ENCODE data around the gene PLD4.

PLD4 gene

DNA sequence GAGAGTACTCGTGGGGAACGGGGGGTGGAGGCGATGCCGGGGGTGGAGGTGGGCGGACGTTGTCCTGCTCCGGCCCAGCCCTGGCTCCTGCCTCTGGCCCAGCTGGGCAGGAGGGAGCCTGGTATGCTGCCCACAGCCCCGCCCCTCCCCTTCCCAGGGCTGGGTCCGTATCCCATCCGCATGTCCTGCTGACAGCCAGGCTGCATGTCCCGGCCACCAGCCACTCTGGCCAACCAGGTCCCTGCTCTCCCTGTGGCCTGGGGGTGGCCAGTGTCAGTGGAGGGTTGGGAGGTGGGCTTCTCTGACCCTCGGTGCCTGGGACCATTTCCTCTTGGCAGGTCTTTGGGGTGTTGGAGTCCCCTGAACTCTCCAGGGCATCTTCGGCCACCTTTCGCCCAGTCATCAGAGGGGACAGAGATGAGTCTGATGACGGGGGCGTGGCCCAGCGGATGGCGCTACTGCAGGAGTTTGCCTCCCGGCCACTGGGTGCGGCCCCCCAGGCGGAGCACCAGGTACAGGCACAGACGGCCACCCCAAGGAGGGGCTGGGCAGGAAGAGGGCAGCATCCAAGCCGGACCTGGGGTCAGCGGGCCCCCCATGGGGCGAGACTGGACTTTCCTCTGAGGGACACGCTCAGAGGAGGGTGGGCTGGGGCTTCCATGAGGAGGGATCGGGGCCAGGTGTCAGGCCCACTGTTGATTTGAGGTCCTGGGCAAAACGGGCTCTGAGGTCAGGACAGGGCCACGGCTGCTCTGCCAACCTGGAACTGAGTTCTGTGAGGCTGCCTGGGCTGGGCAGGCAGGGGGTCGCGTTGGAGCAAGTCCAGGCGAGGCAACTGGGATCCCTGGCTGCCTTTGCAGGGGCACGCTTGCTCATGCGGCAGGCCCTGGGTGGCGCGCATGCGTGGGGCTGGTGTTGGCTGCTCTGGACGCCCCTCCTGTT lies 39.4 kb upstream of the PLD4 start:
- peaks cover 10% of the 10 kb centered on the region for H3K4me1 Mint-ChIP-seq
- H3K36me3 Mint-ChIP-seq (ENCODE audit: low read depth) = no peaks in the 10 kb centered on the region
- no peaks in the 10 kb centered on the region for H3K9me3 Mint-ChIP-seq
- H3K27ac Mint-ChIP-seq = no peak overlapping the region
- H3K4me3 Mint-ChIP-seq = no peak overlapping the region
- H3K27me3 Mint-ChIP-seq (ENCODE audit: low read depth, poor library complexity) = no peaks in the 10 kb centered on the region
- DNase-seq = no peak
- TF ChIP-seq, protein P1, sequence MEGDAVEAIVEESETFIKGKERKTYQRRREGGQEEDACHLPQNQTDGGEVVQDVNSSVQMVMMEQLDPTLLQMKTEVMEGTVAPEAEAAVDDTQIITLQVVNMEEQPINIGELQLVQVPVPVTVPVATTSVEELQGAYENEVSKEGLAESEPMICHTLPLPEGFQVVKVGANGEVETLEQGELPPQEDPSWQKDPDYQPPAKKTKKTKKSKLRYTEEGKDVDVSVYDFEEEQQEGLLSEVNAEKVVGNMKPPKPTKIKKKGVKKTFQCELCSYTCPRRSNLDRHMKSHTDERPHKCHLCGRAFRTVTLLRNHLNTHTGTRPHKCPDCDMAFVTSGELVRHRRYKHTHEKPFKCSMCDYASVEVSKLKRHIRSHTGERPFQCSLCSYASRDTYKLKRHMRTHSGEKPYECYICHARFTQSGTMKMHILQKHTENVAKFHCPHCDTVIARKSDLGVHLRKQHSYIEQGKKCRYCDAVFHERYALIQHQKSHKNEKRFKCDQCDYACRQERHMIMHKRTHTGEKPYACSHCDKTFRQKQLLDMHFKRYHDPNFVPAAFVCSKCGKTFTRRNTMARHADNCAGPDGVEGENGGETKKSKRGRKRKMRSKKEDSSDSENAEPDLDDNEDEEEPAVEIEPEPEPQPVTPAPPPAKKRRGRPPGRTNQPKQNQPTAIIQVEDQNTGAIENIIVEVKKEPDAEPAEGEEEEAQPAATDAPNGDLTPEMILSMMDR (IDR thresholded peaks at IDR 0.05) = no peak

DNA sequence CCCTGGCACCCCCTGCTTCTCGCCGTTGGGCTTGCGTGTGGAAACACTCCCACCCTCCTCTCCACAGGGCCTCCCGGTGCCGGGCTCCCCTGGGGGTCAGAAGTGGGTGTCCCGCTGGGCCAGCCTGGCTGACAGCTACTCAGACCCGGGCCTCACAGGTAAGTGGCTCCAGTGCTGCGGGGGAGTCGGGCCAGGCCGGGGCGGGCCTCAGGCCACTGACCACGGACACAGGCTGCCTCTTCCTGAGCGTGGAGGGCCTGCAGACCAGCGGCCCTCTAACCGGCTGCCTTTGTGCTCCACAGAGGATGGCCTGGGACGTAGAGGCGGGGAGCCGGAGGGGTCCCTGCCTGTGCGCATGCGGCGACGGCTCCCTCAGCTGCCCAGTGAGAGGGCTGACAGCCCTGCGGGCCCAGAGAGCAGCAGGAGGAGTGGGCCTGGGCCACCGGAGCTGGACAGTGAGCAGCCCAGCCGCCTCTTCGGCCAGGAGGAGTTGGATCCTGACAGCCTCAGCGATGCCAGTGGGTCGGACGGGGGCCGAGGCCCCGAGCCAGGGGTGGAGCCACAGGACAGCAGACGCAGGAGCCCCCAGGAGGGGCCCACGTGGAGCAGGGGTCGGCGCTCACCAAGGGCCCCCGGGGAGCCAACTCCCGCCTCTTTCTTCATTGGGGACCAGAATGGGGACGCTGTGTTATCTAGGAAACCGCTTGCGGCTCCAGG lies 38.5 kb upstream of the PLD4 start:
- TF ChIP-seq, protein P1 (IDR thresholded peaks at IDR 0.05) = no peak
- Mint-ChIP-seq H3K27me3 (ENCODE audit: low read depth, poor library complexity) (no peaks in the 10 kb centered on the region), H3K4me3 (no peak overlapping the region), H3K9me3 (no peaks in the 10 kb centered on the region), H3K27ac (no peak overlapping the region), H3K36me3 (ENCODE audit: low read depth) (no peaks in the 10 kb centered on the region), H3K4me1 (peaks cover 10% of the 10 kb centered on the region)
- no peak for DNase-seq

DNA sequence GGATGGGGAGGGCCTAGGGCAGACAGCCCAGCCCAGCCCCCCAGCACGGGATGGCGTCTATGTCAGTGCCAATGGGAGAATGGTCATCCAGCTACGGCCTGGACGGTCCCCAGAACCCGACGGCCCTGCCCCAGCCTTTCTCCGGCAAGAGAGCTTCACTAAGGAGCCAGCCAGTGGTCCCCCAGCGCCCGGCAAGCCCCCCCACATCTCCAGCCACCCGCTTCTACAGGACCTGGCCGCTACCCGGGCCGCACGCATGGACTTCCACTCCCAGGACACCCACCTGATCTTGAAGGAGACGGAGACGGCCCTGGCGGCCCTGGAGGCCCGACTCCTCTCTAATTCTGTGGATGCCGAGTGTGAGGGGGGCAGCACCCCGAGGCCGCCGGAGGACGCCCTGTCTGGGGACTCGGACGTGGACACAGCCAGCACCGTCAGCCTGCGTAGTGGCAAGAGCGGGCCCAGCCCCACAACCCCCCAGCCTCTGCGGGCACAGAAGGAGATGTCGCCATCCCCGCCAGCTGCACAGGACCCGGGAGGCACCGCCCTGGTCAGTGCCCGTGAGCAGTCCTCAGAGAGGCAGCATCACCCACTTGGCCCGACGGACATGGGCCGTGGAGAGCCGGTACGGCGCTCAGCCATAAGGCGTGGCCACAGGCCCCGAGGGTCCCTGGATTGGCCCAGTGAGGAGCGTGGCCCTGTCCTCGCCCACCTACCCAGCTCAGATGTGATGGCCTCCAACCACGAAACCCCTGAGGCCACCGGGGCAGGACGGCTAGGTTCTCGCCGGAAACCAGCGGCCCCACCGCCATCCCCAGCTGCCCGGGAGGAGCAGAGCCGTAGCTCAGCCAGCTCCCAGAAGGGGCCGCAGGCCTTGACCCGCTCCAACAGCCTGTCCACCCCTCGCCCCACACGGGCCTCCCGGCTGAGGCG lies 37.7 kb upstream of the PLD4 start:
- TF ChIP-seq, protein P1 (IDR thresholded peaks at IDR 0.05) = no peak
- Mint-ChIP-seq H3K36me3 (ENCODE audit: low read depth) (no peaks in the 10 kb centered on the region), H3K9me3 (no peaks in the 10 kb centered on the region), H3K4me1 (peaks cover 10% of the 10 kb centered on the region), H3K27me3 (ENCODE audit: low read depth, poor library complexity) (no peaks in the 10 kb centered on the region), H3K27ac (no peak overlapping the region), H3K4me3 (no peak overlapping the region)
- no peak for DNase-seq

DNA sequence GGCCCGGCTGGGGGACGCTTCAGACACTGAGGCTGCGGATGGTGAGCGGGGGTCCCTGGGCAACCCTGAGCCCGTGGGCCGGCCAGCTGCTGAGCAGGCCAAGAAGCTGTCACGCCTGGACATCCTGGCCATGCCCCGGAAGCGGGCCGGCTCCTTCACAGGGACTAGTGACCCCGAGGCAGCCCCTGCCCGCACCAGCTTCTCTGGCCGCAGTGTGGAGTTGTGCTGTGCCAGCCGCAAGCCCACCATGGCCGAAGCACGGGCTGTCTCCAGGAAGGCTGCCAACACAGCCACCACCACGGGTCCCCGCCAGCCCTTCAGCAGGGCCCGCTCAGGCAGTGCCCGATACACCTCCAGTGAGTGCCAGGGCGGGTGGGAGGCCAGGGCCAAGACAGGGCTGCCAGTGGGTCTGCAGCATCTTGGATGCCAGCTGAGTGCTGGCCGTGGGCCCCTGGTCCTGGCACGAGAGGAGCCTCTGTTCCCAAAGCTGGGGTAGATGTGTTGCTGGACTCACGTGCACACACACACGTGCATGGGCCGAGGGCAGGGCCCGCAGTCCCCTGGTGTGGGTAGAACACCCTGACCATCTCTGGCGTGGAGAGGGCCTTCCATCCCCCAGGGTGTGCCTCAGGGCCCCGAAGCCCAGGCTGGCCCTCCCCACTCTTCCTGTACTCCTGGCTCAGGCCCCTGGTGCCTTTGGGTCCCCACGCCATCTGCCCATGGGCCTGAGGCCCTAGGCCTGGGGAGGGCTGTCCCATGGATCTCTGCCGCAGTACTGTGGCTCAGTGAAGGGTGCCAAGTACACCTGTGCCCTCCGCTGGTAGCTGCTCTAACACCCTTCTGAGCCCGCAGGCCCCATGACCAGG lies 36.8 kb upstream of the PLD4 start:
- Mint-ChIP-seq H3K4me3 (no peak overlapping the region), H3K9me3 (no peaks in the 10 kb centered on the region), H3K4me1 (peaks cover 10% of the 10 kb centered on the region), H3K27ac (no peak overlapping the region), H3K36me3 (ENCODE audit: low read depth) (no peaks in the 10 kb centered on the region), H3K27me3 (ENCODE audit: low read depth, poor library complexity) (no peaks in the 10 kb centered on the region)
- no peak for DNase-seq
- TF ChIP-seq, protein P1 (IDR thresholded peaks at IDR 0.05) = no peak

All from nephron progenitor cell (in vitro differentiated cells).